ENCODE measurements around the gene EGFL8. TPM values are rescaled to one million over a fixed set of nuclear protein-coding genes. Genes with fewer than 3 reads are reported as not detected.
"Not testable (repeated sequence)": the region's sequence is repeated elsewhere in the genome, so short reads cannot be mapped to it uniquely, and the experiment has no call there.

The EGFL8 gene
- total RNA-seq, 4 donors from 2014 or later: 2.6 to 79.4 (median 16.2) TPM

DNA sequence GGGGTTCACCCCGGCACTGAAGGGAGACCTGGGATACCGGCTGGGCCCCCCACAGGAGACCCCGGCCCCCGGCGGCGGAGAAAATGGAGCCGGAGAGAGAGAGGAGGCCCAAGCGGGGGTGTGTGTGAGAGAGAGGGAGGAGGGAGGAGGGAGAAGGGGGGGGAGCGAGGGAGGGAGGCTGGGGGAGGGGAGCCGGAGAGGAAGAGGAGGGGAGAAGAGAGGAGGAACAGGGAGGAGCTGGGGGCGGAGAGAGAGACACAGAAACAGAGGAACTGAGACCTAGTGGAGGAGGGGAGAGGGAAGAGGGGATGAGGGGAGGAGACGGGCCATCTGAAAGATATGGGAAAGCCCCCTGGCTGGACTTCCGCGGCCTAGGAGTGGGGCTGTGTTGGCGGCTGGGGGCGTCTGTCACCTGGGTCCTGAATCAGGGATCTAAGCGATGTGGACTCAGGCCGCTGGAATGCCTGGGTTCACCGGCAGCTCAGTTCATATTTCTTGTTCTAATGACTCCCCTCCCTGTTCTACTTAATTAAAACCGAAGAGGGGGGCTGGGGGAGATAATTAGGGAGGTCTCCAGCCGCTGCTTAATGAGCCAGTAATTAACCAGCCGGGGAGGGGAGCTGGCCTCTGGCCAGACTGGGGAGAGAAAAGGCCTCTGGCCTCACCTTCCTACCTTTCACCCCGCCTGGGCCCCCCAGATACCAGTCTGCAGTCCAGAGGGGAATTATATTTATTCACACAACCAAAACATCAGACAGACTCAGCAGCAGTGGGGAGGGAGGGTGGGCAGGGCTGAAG is 25.9 kb downstream of the EGFL8 start, which contains the start of gene PBX2:
TSS of gene PBX2 (minus strand) at position 149 of the 798 bp plus-strand sequence. CDS start 287 bp downstream, outside the sequence.
- peaks cover 21 to 70% (median 45%) of the 10 kb centered on the region in 4 donors for H3K4me1 ChIP-seq

DNA sequence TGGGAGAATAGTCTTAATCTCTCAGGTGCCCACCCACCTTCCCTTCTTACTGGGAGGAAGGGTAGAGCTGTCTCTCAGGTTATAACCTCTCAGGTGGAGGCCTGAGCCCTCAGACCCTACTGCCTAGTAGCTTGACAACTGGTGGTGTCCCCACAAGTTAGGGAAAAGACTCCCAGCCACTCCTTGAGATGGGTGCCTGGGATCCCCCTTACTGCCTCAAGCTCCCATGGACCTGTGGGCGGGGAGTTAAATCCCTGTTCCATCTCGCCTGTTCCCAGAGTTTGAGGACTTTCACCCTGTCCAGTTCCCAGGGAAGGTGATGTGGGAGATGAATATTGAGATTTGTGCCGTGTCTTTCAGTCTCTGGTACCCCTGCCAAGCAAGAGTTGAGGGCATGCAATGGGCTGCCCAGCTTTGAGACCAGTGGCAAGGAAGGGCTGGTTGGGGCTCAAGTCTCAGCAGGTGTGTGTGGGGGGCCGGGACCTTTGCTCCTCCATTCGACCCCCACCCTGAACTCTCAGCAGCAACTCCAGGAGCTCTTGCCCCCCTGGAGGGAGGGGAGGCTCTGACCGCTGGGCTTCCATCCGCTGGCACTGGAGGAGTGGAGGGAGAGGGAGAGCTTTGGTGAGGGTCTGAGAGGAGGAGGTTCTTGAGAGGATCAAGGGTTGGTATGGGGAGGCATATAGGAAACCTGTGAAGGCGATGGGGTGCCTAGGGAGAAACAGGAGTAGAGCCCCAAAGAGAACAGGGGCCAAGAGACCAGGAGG is 26.7 kb downstream of the EGFL8 start:
- Histone ChIP-seq H3K27ac (peak overlapping the region; percentile 92 to 98 (median 98)), H3K4me1 (peaks cover 21 to 66% (median 41%) of the 10 kb centered on the region in 4 donors), H3K9me3 (no peaks in the 10 kb centered on the region), H3K27me3 (no peaks in the 10 kb centered on the region), H3K36me3 (peaks cover 0 to 7% (median 0%) of the 10 kb centered on the region in 4 donors), H3K4me3 (peak overlapping the region in 3 of 4 donors; percentile 77 to 95 (median 82))
- WGBS, 2 donors (ENCODE audit: low coverage in 1 of 2): 69 to 100% methylated on average over 1 to 8 of the region's 8 CpGs
- intact Hi-C loops (cut with DNase I; ENCODE audit: low total_unique reads): loop anchor here (2.0 kb wide), 1 partner anchor 38 kb away; no protein-coding TSS in a partner anchor
- DNase-seq: no peak
- TF ChIP-seq POLR2A (IDR thresholded peaks at IDR 0.05) (no peak), POLR2AphosphoS5 (IDR thresholded peaks at IDR 0.05) (no peak), CTCF (IDR thresholded peaks at IDR 0.05) (no peak), EP300 (IDR thresholded peaks at IDR 0.05; ENCODE audit: low read depth) (no peak)
- in situ Hi-C loops (cut with MboI; ENCODE audit: low pct_ligation_motif_present in 1 of 4, low pct_unique_long_range_greater_than_20kb in 1 of 4, low sequenced_read_pairs in 3 of 4): no loop called here

More for the DNA sequence above, 25.9 kb downstream of the EGFL8 start, which contains the start of gene PBX2:
- H3K27me3 ChIP-seq: no peaks in the 10 kb centered on the region
- intact Hi-C loops (cut with DNase I; ENCODE audit: low total_unique reads) (loop anchor here (2.0 kb wide), 1 partner anchor 37 kb away; no protein-coding TSS in a partner anchor), in situ Hi-C loops (cut with MboI; ENCODE audit: low pct_ligation_motif_present in 1 of 4, low pct_unique_long_range_greater_than_20kb in 1 of 4, low sequenced_read_pairs in 3 of 4) (no loop called here)
- peak; percentile 94 for DNase-seq
- H3K36me3 ChIP-seq: peaks cover 0 to 7% (median 0%) of the 10 kb centered on the region in 4 donors
- 1% methylated on average over 22 of the region's 23 CpGs; no CpG with 5 or more reads in 1 of the 2 donors for WGBS, 2 donors (ENCODE audit: low coverage in 1 of 2)
- H3K4me3 ChIP-seq: peak within 1 kb of the TSS; percentile 77 to 95 (median 86)
- no peaks in the 10 kb centered on the region for H3K9me3 ChIP-seq
- peak; percentile 55 to 78 (median 70) for TF ChIP-seq POLR2AphosphoS5 (IDR thresholded peaks at IDR 0.05)
- TF ChIP-seq EP300 (IDR thresholded peaks at IDR 0.05; ENCODE audit: low read depth): no peak
- TF ChIP-seq POLR2A (IDR thresholded peaks at IDR 0.05): peak; percentile 75
- H3K27ac ChIP-seq: peak within 1 kb of the TSS; percentile 92 to 98 (median 98)

DNA sequence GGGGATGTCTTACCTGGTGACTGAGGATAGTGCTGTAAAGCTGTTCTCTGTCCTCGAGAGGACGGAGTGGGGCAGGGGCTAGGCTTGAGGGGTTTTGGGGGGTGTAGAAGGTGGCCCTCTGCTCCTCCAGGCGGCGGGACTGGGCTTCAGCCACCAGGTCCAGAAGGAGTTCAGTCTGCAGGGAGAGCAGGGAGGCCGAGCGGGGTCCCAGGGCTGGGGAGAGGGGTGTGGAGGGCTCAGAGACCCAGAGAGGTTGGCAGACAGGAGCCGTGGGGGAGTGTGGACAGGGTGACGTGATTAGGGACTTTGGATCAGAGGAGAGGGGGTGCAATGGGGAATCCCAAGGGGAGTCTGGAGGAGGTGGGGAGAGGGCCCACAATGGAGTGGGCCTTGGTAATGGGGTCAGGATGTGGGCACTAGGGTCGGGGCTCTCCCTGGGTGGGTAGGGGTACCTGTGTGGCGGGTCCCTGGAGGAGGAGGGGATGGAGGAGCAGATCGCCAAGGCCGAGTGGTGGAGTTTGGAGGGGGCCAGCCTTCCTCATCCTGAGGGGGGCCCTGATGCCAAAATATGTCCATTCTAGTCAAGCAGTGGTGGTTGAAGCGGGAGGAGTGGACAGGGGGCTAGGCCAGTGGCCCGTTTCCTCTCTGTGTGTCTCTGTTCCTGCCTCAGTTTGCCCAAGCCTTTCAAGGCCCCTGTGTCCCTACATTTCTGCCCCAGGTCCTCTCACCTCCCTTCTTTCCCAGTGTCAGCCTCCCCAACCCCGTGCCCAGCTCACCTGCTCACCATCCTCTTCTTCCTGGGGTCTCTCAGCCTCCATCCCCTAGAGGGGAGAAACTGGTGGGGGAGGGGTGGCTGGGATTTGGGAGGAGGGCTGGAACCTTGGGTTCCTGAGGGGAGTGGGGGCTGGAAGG is 27.6 kb downstream of the EGFL8 start:
- Histone ChIP-seq H3K4me1 (peaks cover 21 to 62% (median 44%) of the 10 kb centered on the region in 4 donors), H3K4me3 (peak overlapping the region; percentile 5 to 95 (median 21)), H3K9me3 (no peaks in the 10 kb centered on the region), H3K36me3 (peaks cover 0 to under 1% (median 0%) of the 10 kb centered on the region in 4 donors), H3K27me3 (no peaks in the 10 kb centered on the region), H3K27ac (peak overlapping the region; percentile 92 to 98 (median 98))
- intact Hi-C loops (cut with DNase I; ENCODE audit: low total_unique reads) (loop anchor here (2.0 kb wide), 1 partner anchor 39 kb away; no protein-coding TSS in a partner anchor), in situ Hi-C loops (cut with MboI; ENCODE audit: low pct_ligation_motif_present in 1 of 4, low pct_unique_long_range_greater_than_20kb in 1 of 4, low sequenced_read_pairs in 3 of 4) (no loop called here)
- no peak for TF ChIP-seq POLR2A (IDR thresholded peaks at IDR 0.05)
- no peak for TF ChIP-seq POLR2AphosphoS5 (IDR thresholded peaks at IDR 0.05)
- no peak for TF ChIP-seq CTCF (IDR thresholded peaks at IDR 0.05)
- TF ChIP-seq EP300 (IDR thresholded peaks at IDR 0.05; ENCODE audit: low read depth): no peak
- WGBS, 2 donors (ENCODE audit: low coverage in 1 of 2): 58 to 59% methylated on average over 2 to 15 of the region's 15 CpGs
- no peak for DNase-seq

DNA sequence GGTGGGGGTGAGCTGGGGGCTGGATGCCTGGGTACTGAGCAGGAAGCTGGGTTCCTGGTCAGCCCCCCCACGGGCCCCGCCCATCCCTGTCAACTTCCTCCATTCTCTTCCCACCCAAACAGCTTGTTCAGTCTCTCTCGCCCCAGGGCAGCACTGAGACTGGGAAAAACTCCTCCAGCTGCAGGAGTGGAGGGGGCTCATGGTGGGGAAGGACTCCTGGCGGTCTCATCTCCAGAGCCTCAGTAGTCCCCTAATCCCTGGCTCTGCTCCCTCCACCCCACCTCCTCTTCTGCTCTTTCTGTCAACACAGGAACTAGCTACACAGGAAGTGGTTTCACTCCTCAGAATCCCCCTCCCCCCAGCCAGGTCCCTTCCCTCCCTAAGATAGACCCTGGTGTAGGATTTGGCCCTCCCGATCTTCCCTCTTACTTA is 28.2 kb downstream of the EGFL8 start, which contains the start of gene GPSM3:
TSS of gene GPSM3 (minus strand) at position 36 of the 432 bp plus-strand sequence. CDS start 130 bp downstream, outside the sequence.
- 21% methylated on average over 5 of the region's 5 CpGs; no CpG with 5 or more reads in 1 of the 2 donors for WGBS, 2 donors (ENCODE audit: low coverage in 1 of 2)
- peak within 1 kb of the TSS; percentile 92 to 98 (median 98) for H3K27ac ChIP-seq
- peak; percentile 78 for DNase-seq
- H3K36me3 ChIP-seq: no peaks in the 10 kb centered on the region
- peaks cover 21 to 62% (median 46%) of the 10 kb centered on the region in 4 donors for H3K4me1 ChIP-seq
- peak within 1 kb of the TSS; percentile 5 to 95 (median 21) for H3K4me3 ChIP-seq
- no peaks in the 10 kb centered on the region for H3K9me3 ChIP-seq
- TF ChIP-seq EP300 (IDR thresholded peaks at IDR 0.05; ENCODE audit: low read depth): no peak
- peak in 1 of 3 donors; percentile 40 for TF ChIP-seq POLR2AphosphoS5 (IDR thresholded peaks at IDR 0.05)
- TF ChIP-seq CTCF (IDR thresholded peaks at IDR 0.05): no peak
- peak; percentile 10 for TF ChIP-seq POLR2A (IDR thresholded peaks at IDR 0.05)
- H3K27me3 ChIP-seq: no peaks in the 10 kb centered on the region
- intact Hi-C loops (cut with DNase I; ENCODE audit: low total_unique reads): no loop called here
- in situ Hi-C loops (cut with MboI; ENCODE audit: low pct_ligation_motif_present in 1 of 4, low pct_unique_long_range_greater_than_20kb in 1 of 4, low sequenced_read_pairs in 3 of 4): no loop called here

GRCh38 chr6:32193096-32193495 is 28.7 kb downstream of the EGFL8 start:
- H3K4me1 ChIP-seq: peaks cover 19 to 58% (median 44%) of the 10 kb centered on the region in 4 donors
- H3K27me3 ChIP-seq; H3K36me3 ChIP-seq; intact Hi-C loops (cut with DNase I; ENCODE audit: low total_unique reads); in situ Hi-C loops (cut with MboI; ENCODE audit: low pct_ligation_motif_present in 1 of 4, low pct_unique_long_range_greater_than_20kb in 1 of 4, low sequenced_read_pairs in 3 of 4); DNase-seq; H3K9me3 ChIP-seq: not testable (repeated sequence)
- 79% methylated on average over 13 of the region's 13 CpGs; no CpG with 5 or more reads in 1 of the 2 donors for WGBS, 2 donors (ENCODE audit: low coverage in 1 of 2)
- peak overlapping the region in 2 of 4 donors; percentile 30 to 95 for H3K4me3 ChIP-seq
- peak overlapping the region; percentile 92 to 98 (median 98) for H3K27ac ChIP-seq
